Ureter (tissue), 1 donor: ENCODE results near the gene NCAM1. TPM values are rescaled to one million over a fixed set of nuclear protein-coding genes. Genes with fewer than 3 reads are reported as not detected.
"Not testable (repeated sequence)": the region's sequence is repeated elsewhere in the genome, so short reads cannot be mapped to it uniquely, and the experiment has no call there.

Experiments used
- DNase-seq: peaks from one replicate; pipeline ENCODE4 v3.0.0-alpha.2; 2020; ENCODE audit warnings: low spot score
- total RNA-seq: library from RNA; stranded (reverse); gene quantifications from one replicate; pipeline ENCODE4 v1.2.4, GENCODE V29; 2023
- donor health status: DM: yes; HTN: yes; CAD: no.

NCAM1 gene
- total RNA-seq, 1 donor from 2014 or later, result 26.7 TPM

DNA sequence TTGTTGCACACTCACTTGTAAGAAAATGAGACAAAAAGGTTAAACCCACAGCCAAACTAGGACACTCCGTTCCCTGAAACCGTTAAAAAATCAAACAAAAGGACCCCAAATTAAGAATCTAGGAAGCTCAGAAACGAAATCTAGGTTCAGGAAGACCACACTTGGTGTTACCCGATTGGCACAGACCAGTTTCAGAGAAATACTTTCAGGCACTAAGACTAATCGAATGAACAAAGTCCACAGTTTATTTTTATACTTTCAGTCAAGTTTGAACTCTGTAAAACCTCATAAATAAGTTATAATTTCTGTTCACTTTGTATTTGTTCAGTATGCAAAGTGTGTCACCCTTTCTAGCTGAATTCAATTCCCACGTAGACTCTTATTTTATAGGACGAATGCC, 314.4 kb downstream of the NCAM1 start:
- no peak for DNase-seq

DNA sequence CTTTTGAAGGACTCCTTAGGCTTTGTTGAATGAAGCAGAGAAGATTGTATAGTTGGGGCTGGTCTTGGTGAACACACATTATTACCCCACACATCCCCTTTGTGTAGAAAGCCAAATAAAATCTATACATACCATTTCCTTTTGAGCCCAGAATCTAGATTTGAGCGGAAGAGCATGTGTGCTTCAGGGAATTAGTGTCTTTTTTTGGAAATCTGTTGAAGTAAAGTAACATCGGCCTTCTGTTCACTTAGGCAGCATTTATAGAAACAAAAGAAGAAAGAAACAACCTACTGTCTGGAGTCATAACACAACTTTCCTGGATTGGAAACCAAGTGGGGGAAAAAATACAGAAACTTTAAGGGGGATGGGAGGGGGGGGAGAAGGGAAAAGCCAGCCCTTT, 315.2 kb downstream of the NCAM1 start:
- DNase-seq, result no peak

DNA sequence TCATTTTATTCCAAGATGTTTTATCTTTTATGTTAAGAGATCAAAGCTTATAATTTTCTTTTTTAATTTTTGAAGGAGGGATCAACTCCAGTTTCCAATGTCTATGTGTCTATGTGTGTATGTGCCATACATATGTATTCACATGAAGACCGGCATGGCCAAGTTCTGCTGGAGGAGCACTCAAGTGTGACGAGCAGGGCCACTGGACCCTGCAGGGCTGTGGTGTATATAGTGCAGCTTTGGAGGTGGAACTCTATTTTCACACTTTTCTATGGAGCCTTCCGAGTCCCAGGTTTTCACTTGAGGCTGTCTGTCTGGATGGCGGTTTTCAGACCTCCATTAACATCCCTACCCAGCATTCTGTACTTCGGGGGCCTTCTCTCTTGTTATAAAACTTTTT, 316.7 kb downstream of the NCAM1 start:
- DNase-seq, result no peak

DNA sequence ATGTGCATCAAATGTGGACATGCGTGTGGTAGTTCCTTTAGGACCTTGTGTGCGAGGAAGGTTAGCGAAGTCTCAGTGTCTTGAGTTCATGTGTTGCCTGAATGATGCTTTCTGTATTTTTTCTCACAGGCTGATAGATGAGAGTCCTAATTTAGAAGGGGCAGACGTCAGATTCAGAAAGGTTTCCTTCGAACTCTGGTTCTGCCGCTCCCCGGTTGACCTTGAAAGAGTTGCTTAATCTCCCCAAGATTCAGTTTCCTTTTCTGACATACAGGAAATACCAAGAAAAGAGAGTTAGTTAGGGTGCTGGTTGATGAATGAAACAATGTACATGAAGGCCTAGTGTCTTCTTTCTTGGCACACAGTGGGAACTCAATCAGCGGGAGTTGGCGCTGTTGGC, 317.3 kb downstream of the NCAM1 start:
- no peak for DNase-seq

DNA sequence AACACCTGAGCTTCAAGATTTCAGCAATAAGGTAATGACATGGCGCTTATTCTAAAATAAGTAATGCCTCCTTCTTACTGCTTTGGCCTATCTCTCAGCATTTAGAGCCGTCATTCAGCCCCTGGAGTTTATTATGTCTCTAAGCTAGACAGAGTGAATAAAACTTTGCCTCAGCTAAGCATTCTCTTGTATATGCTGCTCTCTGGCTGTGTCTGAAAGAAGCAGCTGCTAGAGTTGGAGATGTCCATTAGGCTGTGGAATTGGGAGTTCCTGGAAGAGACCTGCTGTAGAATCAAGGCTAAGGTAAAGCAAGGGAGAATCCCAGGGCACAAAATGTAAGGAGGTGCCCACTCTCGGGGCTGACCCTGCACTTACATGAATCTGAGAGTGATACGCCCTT, 317.7 kb downstream of the NCAM1 start:
- no peak for DNase-seq

DNA sequence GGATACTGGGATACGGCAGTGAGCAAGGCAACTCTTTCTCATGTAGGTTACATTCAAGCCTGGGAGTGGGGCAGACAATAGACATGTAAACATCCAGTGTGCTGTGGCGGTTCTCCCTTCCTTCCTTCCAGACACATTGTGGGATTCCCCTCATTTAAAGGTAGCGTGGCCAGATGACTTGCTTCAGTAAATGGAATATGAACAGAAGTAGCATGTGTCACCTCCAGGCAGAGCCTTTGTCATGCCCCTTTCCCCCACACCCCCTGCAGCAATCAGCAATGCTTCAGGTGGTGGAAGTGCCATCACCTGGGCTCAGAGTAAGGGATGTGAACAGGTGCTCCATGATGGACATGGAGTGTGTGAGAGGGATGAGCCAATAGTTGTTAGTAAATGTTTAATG, 318.4 kb downstream of the NCAM1 start:
- DNase-seq, result no peak

DNA sequence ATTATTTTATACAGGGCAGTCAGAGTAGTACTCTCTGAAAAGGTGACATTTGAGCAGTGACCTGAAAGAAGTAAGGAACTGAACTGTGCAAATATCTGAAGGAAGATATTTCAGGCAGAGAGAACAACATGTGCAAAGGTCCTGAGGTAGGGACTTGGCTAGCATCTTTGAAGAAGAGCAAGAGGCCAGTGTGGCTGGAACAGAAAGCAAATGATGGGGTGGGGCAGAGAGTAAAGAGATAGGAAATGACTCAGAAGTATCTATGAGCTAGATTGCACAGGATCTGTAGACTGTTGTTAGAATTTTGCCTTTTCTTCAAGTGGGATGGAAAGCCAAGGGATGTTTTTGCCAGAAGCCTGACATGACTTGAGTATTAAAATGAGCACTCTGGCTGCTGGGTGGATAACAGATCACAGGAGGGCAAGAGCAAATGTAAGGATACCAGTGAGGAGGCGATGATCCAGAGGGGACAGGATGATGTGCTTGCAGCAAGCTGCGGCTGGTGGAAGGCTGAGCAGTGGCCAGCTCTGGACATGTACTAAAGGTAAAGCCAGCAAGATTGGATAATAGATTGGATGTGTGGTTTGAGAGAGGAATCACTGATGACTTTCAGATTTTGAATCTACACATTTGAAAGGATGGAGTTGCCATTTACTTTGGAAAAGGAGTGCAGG, 320.0 kb downstream of the NCAM1 start:
- no peak for DNase-seq

DNA sequence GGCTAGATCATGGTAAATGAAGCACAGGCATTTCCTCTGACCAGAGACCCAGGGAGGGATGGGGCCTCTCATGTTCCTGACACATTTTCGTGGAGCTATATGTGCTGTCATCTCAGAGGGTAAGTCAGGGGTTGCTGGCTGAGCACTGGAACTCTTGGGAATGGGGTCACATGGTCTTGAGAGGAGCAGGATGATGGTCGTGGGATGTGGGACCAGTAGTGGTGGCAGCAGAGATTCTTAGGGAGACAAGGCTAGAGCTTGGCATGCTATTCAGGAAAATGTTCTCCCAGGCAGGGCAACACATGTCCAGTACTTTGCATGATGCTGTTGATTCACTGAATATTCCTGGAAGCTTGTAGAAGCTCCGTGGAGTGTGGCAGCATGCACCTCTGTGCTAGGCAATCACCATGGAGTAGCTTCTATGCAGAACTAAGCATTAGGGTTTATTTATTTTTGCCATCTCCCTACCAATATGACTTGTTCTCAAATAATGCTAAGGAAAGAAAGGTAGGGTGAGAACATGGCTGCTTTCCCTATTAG, 321.7 kb downstream of the NCAM1 start:
- DNase-seq, result no peak

DNA sequence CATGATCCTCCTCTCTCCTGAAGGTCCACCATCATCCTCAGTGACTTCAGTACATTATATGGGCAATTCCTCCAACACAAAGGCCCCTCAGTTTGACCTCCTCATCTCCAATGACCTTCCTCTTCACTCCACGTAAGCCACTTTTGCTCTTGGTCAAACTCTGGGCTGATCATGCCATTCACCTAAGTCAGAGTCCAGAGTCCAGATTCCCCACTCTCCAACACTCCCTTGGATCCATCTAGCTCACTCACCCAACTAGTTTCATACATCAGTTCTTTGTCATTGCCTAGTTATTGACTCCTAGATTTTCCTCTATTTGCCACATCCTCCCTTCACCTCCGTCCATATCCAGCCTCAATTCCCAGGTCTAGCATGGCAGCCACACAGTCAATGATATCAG, 322.7 kb downstream of the NCAM1 start:
- DNase-seq, result no peak

DNA sequence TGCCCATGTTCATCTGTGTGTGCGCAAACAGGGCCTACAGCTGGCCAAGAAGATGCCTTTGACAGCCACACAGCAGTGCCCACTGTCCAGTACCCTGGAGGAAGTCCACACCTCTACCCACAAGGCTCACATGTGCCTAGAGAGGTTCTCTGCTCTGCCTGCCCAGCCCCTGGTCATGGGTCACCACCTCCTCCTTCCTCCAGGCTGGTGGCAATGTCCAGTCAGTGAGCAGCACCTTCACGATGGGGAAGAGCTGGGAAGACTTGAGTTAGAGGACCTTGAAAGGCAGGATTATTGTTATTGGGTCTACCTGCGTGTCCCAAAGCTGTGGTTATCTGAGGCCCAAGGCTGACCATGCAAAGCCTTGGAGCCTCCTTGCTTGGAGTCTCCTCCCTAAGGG, 324.8 kb downstream of the NCAM1 start:
- DNase-seq, result no peak

DNA sequence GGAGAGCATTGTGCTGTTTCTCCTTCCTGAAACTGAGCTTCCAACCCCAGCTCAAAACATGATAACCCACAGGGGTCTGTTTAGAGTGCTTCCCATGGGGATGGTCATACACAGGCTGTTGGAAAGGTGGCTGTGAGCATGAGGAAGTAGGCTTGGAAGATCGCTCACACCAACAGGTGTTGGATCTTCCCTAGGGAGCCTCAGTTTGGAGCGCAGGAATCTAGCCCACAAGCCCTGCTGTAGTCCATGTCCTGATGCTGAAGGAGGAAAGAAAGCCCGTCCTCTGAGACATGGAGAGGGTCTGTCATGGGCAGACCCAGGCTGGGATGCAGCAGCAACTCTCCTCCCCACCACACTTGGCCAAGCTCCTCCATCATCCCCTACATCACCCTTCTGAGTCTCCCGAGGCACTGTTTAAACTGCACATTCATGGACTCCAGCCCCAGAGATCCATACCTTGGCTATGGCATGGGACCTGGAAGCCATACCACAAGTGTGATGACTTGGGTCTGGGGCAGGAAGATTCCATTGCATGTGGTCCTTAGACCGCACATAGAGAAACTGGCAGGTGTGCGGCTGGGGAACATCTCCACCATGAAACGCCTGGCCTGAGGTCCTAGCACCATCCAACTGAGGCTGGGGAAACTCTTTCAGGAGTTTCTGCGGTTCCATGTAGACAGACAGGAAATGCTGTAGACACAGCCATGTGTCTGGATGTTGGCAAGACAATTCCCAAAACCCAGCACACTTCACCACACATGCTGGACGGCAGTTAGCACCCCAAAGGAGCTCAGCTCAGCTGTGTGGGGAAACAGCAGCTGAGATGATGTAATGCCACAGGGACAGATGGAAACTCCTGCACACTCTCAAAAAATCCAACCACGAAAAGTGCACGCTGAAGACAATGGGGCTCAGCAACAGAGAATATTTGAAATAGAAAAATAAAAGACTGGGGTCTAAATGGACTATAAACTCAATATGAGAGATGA, 325.6 kb downstream of the NCAM1 start:
- DNase-seq, result no peak

DNA sequence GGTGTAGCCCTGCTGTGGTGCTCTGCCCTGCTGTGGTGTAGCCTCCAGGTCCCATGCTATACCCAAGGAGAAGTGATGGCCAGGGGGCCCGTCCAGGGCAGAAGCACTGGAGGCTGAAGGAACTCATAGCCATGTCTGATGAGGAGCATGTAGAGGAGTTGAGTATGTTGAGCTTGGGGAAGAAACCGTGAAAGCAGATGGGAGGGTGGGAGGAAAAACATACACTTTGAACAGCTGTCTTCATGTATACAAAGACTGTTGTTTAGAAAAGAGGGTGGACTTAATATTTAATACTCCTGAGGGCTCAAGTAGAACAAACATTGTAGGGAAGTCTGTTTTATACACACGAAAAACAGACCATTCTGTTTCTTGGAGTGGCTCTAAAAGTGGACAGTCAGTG, 326.6 kb downstream of the NCAM1 start:
- no peak for DNase-seq

DNA sequence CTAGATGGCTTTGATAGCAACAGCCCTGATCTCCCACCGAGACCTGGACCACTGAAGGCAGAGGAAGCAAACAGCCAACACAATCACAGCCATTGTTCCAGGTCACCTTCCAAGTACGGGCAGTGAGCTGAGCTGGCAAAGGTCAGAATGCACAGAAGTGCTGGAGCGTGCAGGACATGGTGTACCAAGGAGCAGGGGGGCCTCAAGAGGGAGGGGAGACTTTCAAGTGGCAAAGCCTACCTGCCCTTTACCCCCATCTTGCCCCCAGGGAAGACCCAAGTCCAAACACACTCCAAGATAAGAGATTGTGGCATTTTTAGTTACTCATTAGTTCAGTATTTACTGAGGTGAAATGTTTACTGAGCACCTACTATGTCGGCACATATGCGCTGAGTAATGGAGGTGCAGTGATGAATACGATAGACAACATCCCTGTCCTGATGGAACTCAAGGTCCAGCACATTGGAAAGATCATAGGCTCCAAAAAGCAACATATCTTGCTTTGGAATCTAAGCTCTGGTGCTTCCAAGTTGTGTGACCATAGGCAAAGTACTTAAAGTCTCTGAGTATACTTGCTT, 327.2 kb downstream of the NCAM1 start:
- no peak for DNase-seq

DNA sequence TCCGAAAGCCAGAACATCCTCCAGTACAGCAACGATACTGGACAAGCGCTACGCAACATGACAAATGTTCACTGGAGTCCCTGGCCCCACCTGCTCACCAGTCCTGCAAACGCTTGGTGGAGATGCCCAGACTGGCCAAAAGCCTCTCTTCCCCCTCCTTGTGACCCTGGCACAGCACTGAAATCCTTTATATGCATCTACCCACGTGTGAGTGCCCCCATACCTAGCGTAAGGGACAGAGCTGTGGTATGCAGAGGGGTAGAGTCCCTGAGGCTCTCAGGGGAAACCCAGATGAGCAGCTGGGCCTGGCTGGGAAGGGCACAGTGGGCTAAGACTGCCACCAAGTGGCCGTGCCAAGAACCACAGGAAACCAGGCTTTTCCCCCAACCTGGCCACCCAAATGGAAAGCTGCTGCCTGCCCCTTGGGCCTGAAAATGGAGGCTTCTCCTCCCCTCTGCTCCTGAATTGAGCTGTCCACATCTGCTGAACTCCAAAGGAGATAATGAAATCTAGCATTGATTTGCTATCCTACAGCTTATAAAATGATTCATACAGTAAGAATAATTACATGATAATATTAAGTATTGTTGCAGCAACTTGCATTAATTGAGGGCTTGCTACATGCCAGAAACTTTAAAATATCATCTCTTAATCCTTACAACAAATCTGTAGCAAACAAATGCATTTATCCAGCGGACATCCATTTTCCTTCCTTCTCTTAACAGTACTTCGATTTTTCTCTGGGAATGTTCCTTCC, 328.4 kb downstream of the NCAM1 start:
- DNase-seq, result peak; percentile 62

DNA sequence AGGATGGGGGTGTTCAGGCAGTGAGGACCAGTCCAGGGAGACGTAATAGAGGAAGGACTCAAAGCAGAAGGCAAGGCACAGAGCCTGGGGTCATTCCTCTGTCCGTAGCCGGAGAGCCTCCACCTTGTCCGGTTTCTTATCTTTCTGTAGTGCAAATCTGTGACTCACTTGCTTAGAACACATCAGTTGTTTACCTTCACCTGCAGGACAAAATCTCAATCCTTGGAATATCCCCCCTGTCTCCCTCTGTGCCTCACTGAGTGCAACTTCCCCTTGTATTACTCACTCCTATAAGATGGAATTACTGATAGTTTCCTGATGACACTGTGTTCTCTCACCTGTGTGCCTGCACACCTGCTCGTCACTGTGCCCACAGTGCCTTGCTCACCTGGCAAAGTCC, 332.7 kb downstream of the NCAM1 start:
- DNase-seq, result no peak

DNA sequence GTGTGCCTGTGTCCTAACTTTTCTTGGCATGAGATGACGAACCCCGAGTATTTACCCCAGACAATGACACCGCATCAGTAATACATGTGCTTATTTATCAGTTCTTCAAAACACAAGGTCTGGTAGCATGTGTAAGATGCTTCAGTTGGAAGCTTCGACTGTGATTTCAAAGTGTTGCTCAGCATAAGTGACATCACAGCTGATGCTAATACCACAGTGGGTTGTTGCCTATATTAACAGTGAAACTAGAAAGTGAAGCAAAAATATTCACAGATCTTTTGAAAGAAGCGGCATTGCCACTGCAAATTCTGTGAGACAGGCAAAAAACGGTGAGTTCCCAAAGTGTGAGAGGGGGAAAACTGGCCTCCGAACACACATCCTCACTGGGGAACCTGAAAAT, 334.8 kb downstream of the NCAM1 start:
- DNase-seq, result no peak

DNA sequence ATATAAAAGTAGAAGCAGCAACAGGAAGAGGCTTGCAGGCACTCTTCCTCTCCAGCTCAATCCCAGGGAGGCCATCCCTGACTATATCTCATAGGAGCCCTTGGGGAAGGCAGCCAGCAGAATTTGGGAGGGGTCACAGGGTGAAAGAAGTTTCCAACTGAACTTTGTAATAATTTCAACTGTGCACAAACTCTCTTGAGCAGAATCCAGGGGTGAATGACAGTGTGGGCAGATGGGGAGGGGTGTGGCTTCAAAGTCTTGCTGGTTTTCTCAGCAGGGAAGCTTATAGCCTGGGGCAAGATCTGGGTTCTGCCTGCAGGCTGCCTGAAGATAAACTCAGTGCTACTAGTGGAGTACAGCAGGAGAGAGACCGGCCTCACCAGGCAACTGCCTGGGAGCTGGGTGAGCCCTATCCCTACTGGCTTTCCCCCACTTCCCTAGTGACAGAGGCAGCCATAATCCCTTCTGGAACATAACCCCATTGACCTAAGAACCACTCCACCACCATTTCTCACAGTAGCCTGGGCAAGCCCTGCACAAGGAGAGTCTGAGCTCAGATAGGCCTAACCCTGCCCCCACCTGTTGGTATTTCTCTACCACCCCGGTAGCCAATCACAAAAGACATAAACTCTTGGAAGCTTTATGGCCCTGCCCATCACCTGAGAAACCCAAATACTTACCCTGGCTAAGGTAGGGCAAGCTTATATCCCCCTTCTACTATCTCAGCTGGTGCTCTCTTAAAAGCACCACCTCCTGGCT, 335.4 kb downstream of the NCAM1 start:
- DNase-seq, result no peak

DNA sequence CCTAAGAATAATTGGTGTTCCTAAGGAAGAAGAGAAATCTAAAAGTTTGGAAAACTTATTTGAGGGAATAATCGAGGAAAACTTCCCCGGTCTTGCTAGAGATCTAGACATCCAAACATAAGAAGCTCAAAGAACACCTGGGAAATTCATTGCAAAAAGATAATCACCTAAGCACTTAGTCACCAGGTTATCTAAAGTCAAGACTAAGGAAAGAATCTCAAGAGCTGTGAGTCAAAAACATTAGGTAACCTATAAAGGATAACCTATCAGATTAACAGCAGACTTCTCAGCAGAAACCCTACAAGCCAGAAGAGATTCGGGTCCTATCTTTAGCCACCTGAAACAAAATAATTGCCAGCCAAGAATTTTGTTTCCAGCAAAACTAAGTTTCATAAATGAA, 337.3 kb downstream of the NCAM1 start:
- DNase-seq, result not testable (repeated sequence)

DNA sequence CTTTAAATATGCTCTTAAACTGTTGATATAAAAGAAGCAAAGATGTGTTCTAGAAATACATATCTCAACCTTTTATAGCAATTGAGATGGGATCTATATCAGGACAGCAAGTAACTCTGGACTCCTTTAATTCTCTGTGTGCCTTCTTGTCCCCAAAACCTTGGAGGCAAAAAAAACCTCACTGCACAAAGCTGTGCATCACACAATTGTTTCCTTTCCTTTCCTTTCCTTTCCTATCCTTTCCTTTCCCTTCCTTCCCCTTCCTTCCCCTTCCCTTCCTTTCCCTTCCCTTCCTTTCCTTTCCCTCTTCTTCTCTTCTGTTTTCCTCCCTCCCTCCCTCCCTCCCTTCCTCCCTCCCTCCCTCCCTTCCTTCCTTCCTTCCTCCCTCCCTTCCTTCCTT, 343.7 kb downstream of the NCAM1 start:
- no peak for DNase-seq

DNA sequence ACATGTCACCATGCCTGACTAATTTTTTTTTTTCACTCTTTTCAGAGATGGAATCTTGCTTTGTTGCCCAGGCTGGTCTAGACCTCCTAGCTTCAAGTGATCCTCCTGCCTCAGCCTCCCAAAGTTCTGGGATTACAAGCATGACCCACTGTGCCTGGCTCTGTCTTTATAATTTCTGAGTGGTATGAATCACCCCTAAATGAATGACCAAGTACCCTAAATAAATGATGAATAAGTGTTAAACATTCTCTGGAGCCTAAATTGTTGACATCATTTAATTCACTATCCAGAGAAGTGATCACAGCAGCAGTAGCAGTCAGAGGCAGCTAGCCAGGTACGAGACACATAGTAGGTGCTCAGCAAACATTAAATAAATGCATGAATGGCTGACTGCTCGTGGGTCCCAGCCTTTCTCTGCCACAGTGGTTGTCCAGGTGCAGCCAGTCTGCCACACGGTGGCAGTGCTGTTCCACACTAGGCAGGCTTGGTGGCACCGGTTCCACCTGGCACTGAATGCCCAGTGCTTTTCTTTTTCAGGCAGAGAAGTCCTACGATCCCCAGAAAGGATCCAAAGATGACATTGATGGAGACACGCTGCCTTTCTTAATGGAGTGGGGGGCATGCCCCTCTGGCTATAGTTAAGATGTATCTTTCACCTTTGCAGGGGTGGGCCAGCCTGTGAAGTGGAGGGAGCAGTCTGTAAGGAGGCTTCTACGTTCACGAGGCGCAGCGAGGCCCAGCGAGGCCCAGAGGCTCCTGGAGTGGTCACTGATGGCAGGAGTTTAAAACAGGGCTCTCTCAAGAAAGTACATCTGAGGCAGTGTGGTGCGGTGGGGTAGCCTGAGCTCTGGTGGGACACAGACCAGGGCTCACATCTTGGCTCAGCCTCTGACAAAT, 344.5 kb downstream of the NCAM1 start:
- DNase-seq, result peak; percentile 77
